HepG2 (cell line): ENCODE measurements around the gene SMPD3. TPM values are rescaled to one million over a fixed set of nuclear protein-coding genes. Genes with fewer than 3 reads are reported as not detected.

Source experiments
- CCAR2 ChIP-seq: fragments of 200-400 bp; formaldehyde crosslinking; optimal IDR thresholded peaks from 2 replicates; pipeline ENCODE3; 2018; ENCODE audit warnings: low read depth, mild to moderate bottlenecking, low read length, moderate library complexity
- GZF1 ChIP-seq: sonication (generic); formaldehyde crosslinking; IDR thresholded peaks from 2 replicates; pipeline ENCODE4 v1.5.1; 2020; ENCODE audit warnings: mild to moderate bottlenecking, missing genetic modification reagents
- HOXA9 ChIP-seq: sonication (generic); formaldehyde crosslinking; IDR thresholded peaks from 2 replicates; pipeline ENCODE4 v1.8.1; 2022; ENCODE audit warnings: missing genetic modification reagents, mild to moderate bottlenecking, moderate library complexity, borderline replicate concordance
- KLF9 ChIP-seq: IDR thresholded peaks from 2 replicates; pipeline ENCODE4 v1.6.1; 2016; ENCODE audit warnings: low read depth
- ZFP1 ChIP-seq: IDR thresholded peaks from 2 replicates; pipeline ENCODE4 v1.6.1; 2016
- ZFX ChIP-seq: sonication (generic); formaldehyde crosslinking; IDR thresholded peaks from 2 replicates; pipeline ENCODE4 v1.4.0; 2020; ENCODE audit warnings: mild to moderate bottlenecking, low read depth, missing genetic modification reagents, moderate library complexity
- ZNF34 ChIP-seq: sonication (generic); formaldehyde crosslinking; IDR thresholded peaks from 2 replicates; pipeline ENCODE4 v1.4.0; 2020; ENCODE audit warnings: mild to moderate bottlenecking, missing genetic modification reagents, borderline replicate concordance
- ZNF674 ChIP-seq: sonication (generic); formaldehyde crosslinking; IDR thresholded peaks from 2 replicates; pipeline ENCODE4 v1.5.0; 2020; ENCODE audit warnings: low read depth, mild to moderate bottlenecking, missing genetic modification reagents
- polyA plus RNA-seq, 8 experiments: library from polyadenylated mRNA; depleted of rRNA in 3 of 8; stranded (reverse) in 7 of 8; unstranded in 1 of 8; fragments of >200 nt; fragmentation: Illumina TruSeq in 4 of 8; extraction: Trizol in 4 of 8; gene quantifications; 2 replicates each; pipeline versions ENCODE4 v1.2.1 to v1.2.3, GENCODE V29; 2011 to 2016; ENCODE audit warnings: low read depth in 4 of 8, missing spikeins in 1 of 8, mixed read lengths in 1 of 8; ENCODE audit not compliant: insufficient read depth in 1 of 8
- total RNA-seq, 5 experiments: library from RNA; depleted of rRNA; stranded (reverse); fragments of >200 nt; fragmentation: Illumina TruSeq; extraction: Trizol; gene quantifications; 2 replicates each; pipeline ENCODE4 v1.2.3, GENCODE V29; 2016; ENCODE audit warnings: low read depth in 1 of 5
- TF ChIP-seq, protein P1 (sequence below): sonication (generic); formaldehyde crosslinking; conservative IDR thresholded peaks from 2 replicates; pipeline ENCODE4 v1.4.0; 2020; ENCODE audit warnings: missing genetic modification reagents
- TF ChIP-seq, protein P2 (sequence below): sonication (generic); formaldehyde crosslinking; IDR thresholded peaks from 2 replicates; pipeline ENCODE4 v1.8.0; 2022; ENCODE audit warnings: missing genetic modification reagents, low read depth, mild to moderate bottlenecking, borderline replicate concordance
- TF ChIP-seq, protein P3 (sequence below): sonication (generic); formaldehyde crosslinking; conservative IDR thresholded peaks from 2 replicates; pipeline ENCODE4 v1.8.1; 2023; ENCODE audit warnings: missing genetic modification reagents
- TF ChIP-seq, protein P4 (sequence below): sonication (generic); formaldehyde crosslinking; IDR thresholded peaks from 2 replicates; pipeline ENCODE4 v1.4.0; 2020; ENCODE audit warnings: missing genetic modification reagents, low read depth, mild to moderate bottlenecking, borderline replicate concordance
- TF ChIP-seq, protein P5 (sequence below): sonication (generic); formaldehyde crosslinking; IDR thresholded peaks from 2 replicates; pipeline ENCODE4 v1.4.0; 2020; ENCODE audit warnings: missing genetic modification reagents, borderline replicate concordance
- TF ChIP-seq, protein P6 (sequence below): sonication (generic); formaldehyde crosslinking; IDR thresholded peaks from 2 replicates; pipeline ENCODE4 v1.4.0; 2020; ENCODE audit warnings: missing genetic modification reagents

Gene SMPD3
- total and polyA plus RNA-seq, 2 of the 13 experiments (the other 11 are each of a cell fraction or from before 2014, with no cell fraction given), result 0.07 to 0.32 TPM

DNA sequence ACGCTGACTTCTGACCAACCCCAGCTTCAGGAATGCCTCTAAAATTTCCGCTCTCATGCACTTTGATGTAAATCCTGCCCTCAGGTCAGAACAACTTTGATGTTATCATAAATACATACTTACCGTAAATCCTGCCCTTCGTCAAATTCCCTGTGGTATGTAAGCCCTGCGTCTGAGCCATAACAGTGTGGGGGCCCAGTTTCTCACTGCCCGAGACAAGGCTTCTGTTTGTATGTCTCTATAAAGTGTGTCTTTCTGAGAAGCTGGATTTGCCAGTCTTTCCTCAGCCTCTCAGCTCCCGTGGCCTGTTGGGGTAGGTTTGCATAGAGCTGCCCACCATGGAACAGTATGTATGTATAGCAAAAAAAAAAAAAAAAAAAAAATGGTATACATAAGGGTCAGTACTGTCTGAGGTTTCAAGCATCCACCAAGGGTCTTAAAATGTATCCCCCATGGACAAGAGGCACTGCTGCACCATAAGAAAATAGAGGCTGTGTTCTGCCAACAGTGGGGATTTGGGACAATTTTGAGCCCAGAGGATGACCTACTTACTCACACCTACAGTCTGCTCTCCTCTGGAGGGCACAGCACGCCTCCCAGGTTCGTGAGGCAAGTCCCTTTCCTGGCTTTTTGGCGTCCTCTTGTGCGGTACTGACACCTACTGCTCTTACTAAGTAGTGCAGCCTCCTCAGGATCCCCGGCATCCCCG, 120.0 kb downstream of the SMPD3 start (continued):
- TF ChIP-seq, protein P1, sequence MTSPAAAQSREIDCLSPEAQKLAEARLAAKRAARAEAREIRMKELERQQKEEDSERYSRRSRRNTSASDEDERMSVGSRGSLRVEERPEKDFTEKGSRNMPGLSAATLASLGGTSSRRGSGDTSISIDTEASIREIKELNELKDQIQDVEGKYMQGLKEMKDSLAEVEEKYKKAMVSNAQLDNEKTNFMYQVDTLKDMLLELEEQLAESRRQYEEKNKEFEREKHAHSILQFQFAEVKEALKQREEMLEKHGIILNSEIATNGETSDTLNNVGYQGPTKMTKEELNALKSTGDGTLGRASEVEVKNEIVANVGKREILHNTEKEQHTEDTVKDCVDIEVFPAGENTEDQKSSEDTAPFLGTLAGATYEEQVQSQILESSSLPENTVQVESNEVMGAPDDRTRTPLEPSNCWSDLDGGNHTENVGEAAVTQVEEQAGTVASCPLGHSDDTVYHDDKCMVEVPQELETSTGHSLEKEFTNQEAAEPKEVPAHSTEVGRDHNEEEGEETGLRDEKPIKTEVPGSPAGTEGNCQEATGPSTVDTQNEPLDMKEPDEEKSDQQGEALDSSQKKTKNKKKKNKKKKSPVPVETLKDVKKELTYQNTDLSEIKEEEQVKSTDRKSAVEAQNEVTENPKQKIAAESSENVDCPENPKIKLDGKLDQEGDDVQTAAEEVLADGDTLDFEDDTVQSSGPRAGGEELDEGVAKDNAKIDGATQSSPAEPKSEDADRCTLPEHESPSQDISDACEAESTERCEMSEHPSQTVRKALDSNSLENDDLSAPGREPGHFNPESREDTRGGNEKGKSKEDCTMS (CRISPR knock-in tag), result no peak
- TF ChIP-seq, protein P2, sequence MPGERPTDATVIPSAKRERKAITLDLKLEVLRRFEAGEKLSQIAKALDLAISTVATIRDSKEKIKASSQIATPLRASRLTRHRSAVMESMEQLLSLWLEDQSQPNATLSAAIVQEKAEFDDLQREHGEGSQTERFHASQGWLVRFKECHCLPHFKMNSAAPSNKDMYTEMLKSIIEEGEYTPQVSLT (CRISPR knock-in tag), result no peak
- TF ChIP-seq HOXA9 (CRISPR knock-in tag) (no peak), ZFP1 (no peak), ZFX (CRISPR knock-in tag) (peak; percentile 26; the same call in 1 of the 2 replicates), ZNF34 (CRISPR knock-in tag) (0 out of 2 replicates have a peak, but pooled peaks have one; percentile 77), ZNF674 (CRISPR knock-in tag) (no peak), KLF9 (CRISPR knock-in tag) (no peak), GZF1 (CRISPR knock-in tag) (peak; percentile 92), CCAR2 (no peak)
- TF ChIP-seq, protein P3, sequence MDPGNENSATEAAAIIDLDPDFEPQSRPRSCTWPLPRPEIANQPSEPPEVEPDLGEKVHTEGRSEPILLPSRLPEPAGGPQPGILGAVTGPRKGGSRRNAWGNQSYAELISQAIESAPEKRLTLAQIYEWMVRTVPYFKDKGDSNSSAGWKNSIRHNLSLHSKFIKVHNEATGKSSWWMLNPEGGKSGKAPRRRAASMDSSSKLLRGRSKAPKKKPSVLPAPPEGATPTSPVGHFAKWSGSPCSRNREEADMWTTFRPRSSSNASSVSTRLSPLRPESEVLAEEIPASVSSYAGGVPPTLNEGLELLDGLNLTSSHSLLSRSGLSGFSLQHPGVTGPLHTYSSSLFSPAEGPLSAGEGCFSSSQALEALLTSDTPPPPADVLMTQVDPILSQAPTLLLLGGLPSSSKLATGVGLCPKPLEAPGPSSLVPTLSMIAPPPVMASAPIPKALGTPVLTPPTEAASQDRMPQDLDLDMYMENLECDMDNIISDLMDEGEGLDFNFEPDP (CRISPR knock-in tag), result no peak
- TF ChIP-seq, protein P4, sequence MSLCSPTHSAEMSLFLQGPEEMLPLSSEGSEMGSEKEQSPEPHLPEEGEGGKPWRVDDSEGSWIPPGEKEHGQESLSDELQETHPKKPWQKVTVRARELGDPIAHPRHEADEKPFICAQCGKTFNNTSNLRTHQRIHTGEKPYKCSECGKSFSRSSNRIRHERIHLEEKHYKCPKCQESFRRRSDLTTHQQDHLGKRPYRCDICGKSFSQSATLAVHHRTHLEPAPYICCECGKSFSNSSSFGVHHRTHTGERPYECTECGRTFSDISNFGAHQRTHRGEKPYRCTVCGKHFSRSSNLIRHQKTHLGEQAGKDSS, result 0 out of 2 replicates have a peak, but pooled peaks have one; percentile 85
- TF ChIP-seq, protein P5, sequence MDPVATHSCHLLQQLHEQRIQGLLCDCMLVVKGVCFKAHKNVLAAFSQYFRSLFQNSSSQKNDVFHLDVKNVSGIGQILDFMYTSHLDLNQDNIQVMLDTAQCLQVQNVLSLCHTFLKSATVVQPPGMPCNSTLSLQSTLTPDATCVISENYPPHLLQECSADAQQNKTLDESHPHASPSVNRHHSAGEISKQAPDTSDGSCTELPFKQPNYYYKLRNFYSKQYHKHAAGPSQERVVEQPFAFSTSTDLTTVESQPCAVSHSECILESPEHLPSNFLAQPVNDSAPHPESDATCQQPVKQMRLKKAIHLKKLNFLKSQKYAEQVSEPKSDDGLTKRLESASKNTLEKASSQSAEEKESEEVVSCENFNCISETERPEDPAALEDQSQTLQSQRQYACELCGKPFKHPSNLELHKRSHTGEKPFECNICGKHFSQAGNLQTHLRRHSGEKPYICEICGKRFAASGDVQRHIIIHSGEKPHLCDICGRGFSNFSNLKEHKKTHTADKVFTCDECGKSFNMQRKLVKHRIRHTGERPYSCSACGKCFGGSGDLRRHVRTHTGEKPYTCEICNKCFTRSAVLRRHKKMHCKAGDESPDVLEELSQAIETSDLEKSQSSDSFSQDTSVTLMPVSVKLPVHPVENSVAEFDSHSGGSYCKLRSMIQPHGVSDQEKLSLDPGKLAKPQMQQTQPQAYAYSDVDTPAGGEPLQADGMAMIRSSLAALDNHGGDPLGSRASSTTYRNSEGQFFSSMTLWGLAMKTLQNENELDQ (CRISPR knock-in tag), result no peak
- TF ChIP-seq, protein P6, sequence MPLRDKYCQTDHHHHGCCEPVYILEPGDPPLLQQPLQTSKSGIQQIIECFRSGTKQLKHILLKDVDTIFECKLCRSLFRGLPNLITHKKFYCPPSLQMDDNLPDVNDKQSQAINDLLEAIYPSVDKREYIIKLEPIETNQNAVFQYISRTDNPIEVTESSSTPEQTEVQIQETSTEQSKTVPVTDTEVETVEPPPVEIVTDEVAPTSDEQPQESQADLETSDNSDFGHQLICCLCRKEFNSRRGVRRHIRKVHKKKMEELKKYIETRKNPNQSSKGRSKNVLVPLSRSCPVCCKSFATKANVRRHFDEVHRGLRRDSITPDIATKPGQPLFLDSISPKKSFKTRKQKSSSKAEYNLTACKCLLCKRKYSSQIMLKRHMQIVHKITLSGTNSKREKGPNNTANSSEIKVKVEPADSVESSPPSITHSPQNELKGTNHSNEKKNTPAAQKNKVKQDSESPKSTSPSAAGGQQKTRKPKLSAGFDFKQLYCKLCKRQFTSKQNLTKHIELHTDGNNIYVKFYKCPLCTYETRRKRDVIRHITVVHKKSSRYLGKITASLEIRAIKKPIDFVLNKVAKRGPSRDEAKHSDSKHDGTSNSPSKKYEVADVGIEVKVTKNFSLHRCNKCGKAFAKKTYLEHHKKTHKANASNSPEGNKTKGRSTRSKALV (CRISPR knock-in tag), result no peak
